GM20000 (cell line): ENCODE results near the gene DHTKD1.
"Not testable (repeated sequence)": the region's sequence is repeated elsewhere in the genome, so short reads cannot be mapped to it uniquely, and the experiment has no call there.

ENCODE experiments used
- DNase-seq: peaks from one replicate; pipeline ENCODE4 v3.0.0; 2012; ENCODE audit warnings: low spot score
- CTCF ChIP-seq: IDR thresholded peaks from 2 replicates; pipeline ENCODE4 v1.5.1; 2012; ENCODE audit warnings: mild to moderate bottlenecking, control low read depth; ENCODE audit errors: extremely low read depth, missing control alignments

Gene DHTKD1

GRCh38 chr10:12051241-12051640 lies 17.5 kb upstream of the DHTKD1 start:
- DNase-seq = no peak
- TF ChIP-seq CTCF = no peak

- no peak for DNase-seq
- no peak for TF ChIP-seq CTCF
These were observed 13.0 kb upstream of the DHTKD1 start for GRCh38 chr10:12055732-12056131.

- DNase-seq = no peak
- TF ChIP-seq CTCF = no peak
These were observed 12.0 kb upstream of the DHTKD1 start for GRCh38 chr10:12056748-12057147.

- TF ChIP-seq CTCF = no peak
- no peak for DNase-seq
These were observed 7.6 kb upstream of the DHTKD1 start for GRCh38 chr10:12061124-12061523.

GRCh38 chr10:12062754-12063482 lies 5.8 kb upstream of the DHTKD1 start:
- no peak for DNase-seq
- no peak for TF ChIP-seq CTCF

GRCh38 chr10:12063483-12063818 lies 5.3 kb upstream of the DHTKD1 start:
- TF ChIP-seq CTCF = no peak

GRCh38 chr10:12067336-12067735 lies 1.4 kb upstream of the DHTKD1 start:
- no peak for TF ChIP-seq CTCF
- no peak for DNase-seq

More at GRCh38 chr10:12063483-12063818, 5.3 kb upstream of the DHTKD1 start:
- DNase-seq = no peak

GRCh38 chr10:12071441-12071840 lies 2.7 kb downstream of the DHTKD1 start:
- DNase-seq = not testable (repeated sequence)
